ENCODE results near the gene UGT1A6.

Gene UGT1A6

GRCh38 chr2:233807215-233807865 lies 114.7 kb downstream of the UGT1A6 start:
- Histone ChIP-seq H3K4me3 (ENCODE audit: low read length) (no peak overlapping the region), H3K36me3 (ENCODE audit: insufficient read depth, low read length) (no peaks in the 10 kb centered on the region), H3K9me3 (replicated peaks; ENCODE audit: low read length) (no peaks in the 10 kb centered on the region), H3K4me2 (ENCODE audit: low read length) (no peak overlapping the region), H3K9ac (ENCODE audit: low read depth, low read length) (no peak overlapping the region), H3K4me1 (ENCODE audit: control insufficient read depth, insufficient read depth, low read length) (no peaks in the 10 kb centered on the region), H3K27me3 (ENCODE audit: control insufficient read depth, insufficient read depth, low read length) (peaks cover 21% of the 10 kb centered on the region)

GRCh38 chr2:233807966-233808935 lies 115.6 kb downstream of the UGT1A6 start:
- Histone ChIP-seq H3K36me3 (ENCODE audit: insufficient read depth, low read length) (no peaks in the 10 kb centered on the region), H3K4me1 (ENCODE audit: control insufficient read depth, insufficient read depth, low read length) (no peaks in the 10 kb centered on the region), H3K4me3 (ENCODE audit: low read length) (no peak overlapping the region), H3K9ac (ENCODE audit: low read depth, low read length) (no peak overlapping the region), H3K4me2 (ENCODE audit: low read length) (no peak overlapping the region), H3K9me3 (replicated peaks; ENCODE audit: low read length) (no peaks in the 10 kb centered on the region), H3K27me3 (ENCODE audit: control insufficient read depth, insufficient read depth, low read length) (peaks cover 21% of the 10 kb centered on the region)

GRCh38 chr2:233810385-233810784 lies 117.7 kb downstream of the UGT1A6 start:
- H3K4me2 ChIP-seq (ENCODE audit: low read length): no peak overlapping the region
- H3K27me3 ChIP-seq (ENCODE audit: control insufficient read depth, insufficient read depth, low read length): peaks cover 20% of the 10 kb centered on the region
- no peak overlapping the region for H3K4me3 ChIP-seq (ENCODE audit: low read length)
- H3K4me1 ChIP-seq (ENCODE audit: control insufficient read depth, insufficient read depth, low read length): no peaks in the 10 kb centered on the region
- H3K9me3 ChIP-seq (replicated peaks; ENCODE audit: low read length): no peaks in the 10 kb centered on the region
- no peak overlapping the region for H3K9ac ChIP-seq (ENCODE audit: low read depth, low read length)
- H3K36me3 ChIP-seq (ENCODE audit: insufficient read depth, low read length): no peaks in the 10 kb centered on the region

GRCh38 chr2:233811087-233811486 lies 118.4 kb downstream of the UGT1A6 start:
- Histone ChIP-seq H3K36me3 (ENCODE audit: insufficient read depth, low read length) (no peaks in the 10 kb centered on the region), H3K4me1 (ENCODE audit: control insufficient read depth, insufficient read depth, low read length) (no peaks in the 10 kb centered on the region), H3K4me3 (ENCODE audit: low read length) (no peak overlapping the region), H3K27me3 (ENCODE audit: control insufficient read depth, insufficient read depth, low read length) (peaks cover 27% of the 10 kb centered on the region), H3K9ac (ENCODE audit: low read depth, low read length) (no peak overlapping the region), H3K4me2 (ENCODE audit: low read length) (no peak overlapping the region), H3K9me3 (replicated peaks; ENCODE audit: low read length) (no peaks in the 10 kb centered on the region)

- Histone ChIP-seq H3K9me3 (replicated peaks; ENCODE audit: low read length) (no peaks in the 10 kb centered on the region), H3K9ac (ENCODE audit: low read depth, low read length) (no peak overlapping the region), H3K4me3 (ENCODE audit: low read length) (no peak overlapping the region), H3K4me2 (ENCODE audit: low read length) (no peak overlapping the region), H3K27me3 (ENCODE audit: control insufficient read depth, insufficient read depth, low read length) (peaks cover 31% of the 10 kb centered on the region), H3K4me1 (ENCODE audit: control insufficient read depth, insufficient read depth, low read length) (no peaks in the 10 kb centered on the region), H3K36me3 (ENCODE audit: insufficient read depth, low read length) (no peaks in the 10 kb centered on the region)
Observed at GRCh38 chr2:233811732-233812131, 119.0 kb downstream of the UGT1A6 start.

GRCh38 chr2:233813236-233814055 lies 120.8 kb downstream of the UGT1A6 start:
- no peak overlapping the region for H3K4me2 ChIP-seq (ENCODE audit: low read length)
- H3K4me3 ChIP-seq (ENCODE audit: low read length): no peak overlapping the region
- H3K9me3 ChIP-seq (replicated peaks; ENCODE audit: low read length): no peaks in the 10 kb centered on the region
- H3K36me3 ChIP-seq (ENCODE audit: insufficient read depth, low read length): no peaks in the 10 kb centered on the region
- H3K4me1 ChIP-seq (ENCODE audit: control insufficient read depth, insufficient read depth, low read length): no peaks in the 10 kb centered on the region
- no peak overlapping the region for H3K9ac ChIP-seq (ENCODE audit: low read depth, low read length)
- H3K27me3 ChIP-seq (ENCODE audit: control insufficient read depth, insufficient read depth, low read length): peaks cover 26% of the 10 kb centered on the region

- no peak overlapping the region for H3K9ac ChIP-seq (ENCODE audit: low read depth, low read length)
- no peaks in the 10 kb centered on the region for H3K36me3 ChIP-seq (ENCODE audit: insufficient read depth, low read length)
- H3K4me1 ChIP-seq (ENCODE audit: control insufficient read depth, insufficient read depth, low read length): no peaks in the 10 kb centered on the region
- no peaks in the 10 kb centered on the region for H3K9me3 ChIP-seq (replicated peaks; ENCODE audit: low read length)
- no peak overlapping the region for H3K4me3 ChIP-seq (ENCODE audit: low read length)
- H3K27me3 ChIP-seq (ENCODE audit: control insufficient read depth, insufficient read depth, low read length): peaks cover 23% of the 10 kb centered on the region
- H3K4me2 ChIP-seq (ENCODE audit: low read length): no peak overlapping the region
Observed at GRCh38 chr2:233814056-233814835, 121.6 kb downstream of the UGT1A6 start.

- Histone ChIP-seq H3K4me3 (ENCODE audit: low read length) (no peak overlapping the region), H3K36me3 (ENCODE audit: insufficient read depth, low read length) (no peaks in the 10 kb centered on the region), H3K9ac (ENCODE audit: low read depth, low read length) (no peak overlapping the region), H3K4me2 (ENCODE audit: low read length) (no peak overlapping the region), H3K4me1 (ENCODE audit: control insufficient read depth, insufficient read depth, low read length) (no peaks in the 10 kb centered on the region), H3K27me3 (ENCODE audit: control insufficient read depth, insufficient read depth, low read length) (peaks cover 20% of the 10 kb centered on the region), H3K9me3 (replicated peaks; ENCODE audit: low read length) (no peaks in the 10 kb centered on the region)
Observed at GRCh38 chr2:233815861-233816260, 123.2 kb downstream of the UGT1A6 start.

GRCh38 chr2:233816334-233816733 lies 123.6 kb downstream of the UGT1A6 start:
- no peak overlapping the region for H3K4me2 ChIP-seq (ENCODE audit: low read length)
- H3K4me1 ChIP-seq (ENCODE audit: control insufficient read depth, insufficient read depth, low read length): no peaks in the 10 kb centered on the region
- no peak overlapping the region for H3K9ac ChIP-seq (ENCODE audit: low read depth, low read length)
- H3K4me3 ChIP-seq (ENCODE audit: low read length): no peak overlapping the region
- no peaks in the 10 kb centered on the region for H3K36me3 ChIP-seq (ENCODE audit: insufficient read depth, low read length)
- peaks cover 23% of the 10 kb centered on the region for H3K27me3 ChIP-seq (ENCODE audit: control insufficient read depth, insufficient read depth, low read length)
- H3K9me3 ChIP-seq (replicated peaks; ENCODE audit: low read length): no peaks in the 10 kb centered on the region

GRCh38 chr2:233816771-233817170 lies 124.1 kb downstream of the UGT1A6 start:
- Histone ChIP-seq H3K27me3 (ENCODE audit: control insufficient read depth, insufficient read depth, low read length) (peaks cover 25% of the 10 kb centered on the region), H3K4me2 (ENCODE audit: low read length) (no peak overlapping the region), H3K9me3 (replicated peaks; ENCODE audit: low read length) (no peaks in the 10 kb centered on the region), H3K36me3 (ENCODE audit: insufficient read depth, low read length) (no peaks in the 10 kb centered on the region), H3K4me3 (ENCODE audit: low read length) (no peak overlapping the region), H3K9ac (ENCODE audit: low read depth, low read length) (no peak overlapping the region), H3K4me1 (ENCODE audit: control insufficient read depth, insufficient read depth, low read length) (no peaks in the 10 kb centered on the region)

Measured in skeletal muscle satellite cell (primary cell).